Activated B cell treated with CpG ODN at 0.5 μM for 24 hours (primary cell): Measurements from ENCODE around the gene EPB41. TPM values are rescaled to one million over a fixed set of nuclear protein-coding genes. Genes with fewer than 3 reads are reported as not detected.

Source experiments
- ATAC-seq: fragments of 200-7000 bp; cut with Tn5 transposase; one replicate; pipeline ENCODE4 v1.10.0; 2021; ENCODE audit warnings: low read depth, mild to moderate bottlenecking, moderate library complexity
- CTCF ChIA-PET: fragments of 350-600 bp; sonication (Branson Sonifier 250); formaldehyde crosslinking; loops from one replicate; lab custom pipeline; 2021; ENCODE audit warnings: antibody characterized with exemption; lab: Charles Lee
- POLR2A ChIA-PET: fragments of 350-600 bp; sonication (Branson Sonifier 250); formaldehyde crosslinking; loops from one replicate; lab custom pipeline; 2021; ENCODE audit warnings: antibody characterized with exemption; lab: Charles Lee
- DNase-seq: peaks from one replicate; pipeline ENCODE4 v3.0.0; 2022
- H3K27ac Mint-ChIP-seq: one replicate; pipeline ENCODE4 v1.8.0; 2020; ENCODE audit warnings: mixed read lengths
- H3K27me3 Mint-ChIP-seq: one replicate; pipeline ENCODE4 v1.8.0; 2021; ENCODE audit warnings: mixed read lengths
- H3K36me3 Mint-ChIP-seq: one replicate; pipeline ENCODE4 v1.8.0; 2021; ENCODE audit warnings: low read depth, mixed read lengths
- H3K4me1 Mint-ChIP-seq: one replicate; pipeline ENCODE4 v1.8.0; 2021; ENCODE audit warnings: mixed read lengths
- H3K4me3 Mint-ChIP-seq: one replicate; pipeline ENCODE4 v1.8.0; 2020; ENCODE audit warnings: mild to moderate bottlenecking, mixed read lengths
- H3K9me3 Mint-ChIP-seq: one replicate; pipeline ENCODE4 v1.8.0; 2020; ENCODE audit warnings: mixed read lengths
- CTCF ChIP-seq: fragments of 200-600 bp; IDR thresholded peaks from one replicate; pipeline ENCODE4 v1.8.0; 2022; ENCODE audit warnings: antibody characterized with exemption, mild to moderate bottlenecking
- intact Hi-C: fragments of 100-400 bp; cut with micrococcal nuclease; formaldehyde crosslinking; loops from one replicate; pipeline ENCODE4 v1.15.1; 2024
- total RNA-seq: library from RNA; stranded (reverse); gene quantifications from 2 replicates; pipeline ENCODE4 v1.2.3, GENCODE V29; 2022

EPB41 gene
- total RNA-seq, 1 donor from 2014 or later, result 73.8 TPM

- TF ChIP-seq CTCF, result no peak
- ChIA-PET POLR2A (interaction anchor here (0.9 to 2.0 kb wide), 6 partner anchors 10 to 279 kb away, joined by 3 to 17 read pairs (median 5); partner anchors contain the start of genes EPB41 and RNU11), CTCF (interaction anchor here (1.2 kb wide), 1 partner anchor 106 kb away, joined by 3 read pairs; no protein-coding TSS in a partner anchor)
- Mint-ChIP-seq H3K4me3 (peak overlapping the region; percentile 74), H3K27me3 (no peaks in the 10 kb centered on the region), H3K27ac (peak overlapping the region; percentile 80), H3K36me3 (no peaks in the 10 kb centered on the region), H3K9me3 (no peaks in the 10 kb centered on the region), H3K4me1 (peaks cover 71% of the 10 kb centered on the region)
- ATAC-seq (peak; percentile 62), DNase-seq (no peak)
- intact Hi-C loops, result loop anchor here (1.0 to 5.0 kb wide), 4 partner anchors 13 to 680 kb away; partner anchors contain the start of gene EPB41
Measured at GRCh38 chr1:28927648-28928313, 13.4 kb downstream of the EPB41 start.

- H3K36me3 Mint-ChIP-seq, result no peaks in the 10 kb centered on the region
- no peaks in the 10 kb centered on the region for H3K27me3 Mint-ChIP-seq
- ChIA-PET CTCF (no interaction called here), POLR2A (interaction anchor here (0.9 to 2.0 kb wide), 4 partner anchors 11 to 280 kb away, joined by 3 to 17 read pairs (median 7); partner anchors contain the start of genes EPB41 and RNU11)
- H3K9me3 Mint-ChIP-seq, result no peaks in the 10 kb centered on the region
- no peak for DNase-seq
- H3K4me1 Mint-ChIP-seq, result peaks cover 76% of the 10 kb centered on the region
- ATAC-seq, result no peak
- peak overlapping the region; percentile 74 for H3K4me3 Mint-ChIP-seq
- TF ChIP-seq CTCF, result no peak
- H3K27ac Mint-ChIP-seq, result peak overlapping the region; percentile 80
- intact Hi-C loops, result loop anchor here (5.0 kb wide), 2 partner anchors 59 to 681 kb away; no protein-coding TSS in a partner anchor
Measured at GRCh38 chr1:28928314-28928941, 14.1 kb downstream of the EPB41 start.

GRCh38 chr1:28933277-28933676 is 18.9 kb downstream of the EPB41 start:
- H3K27me3 Mint-ChIP-seq, result no peaks in the 10 kb centered on the region
- H3K9me3 Mint-ChIP-seq, result no peaks in the 10 kb centered on the region
- DNase-seq (no peak), ATAC-seq (no peak)
- CTCF ChIA-PET, result no interaction called here
- H3K36me3 Mint-ChIP-seq, result peaks cover 2% of the 10 kb centered on the region
- H3K27ac Mint-ChIP-seq, result peak overlapping the region; percentile 15
- TF ChIP-seq CTCF, result no peak
- intact Hi-C loops, result no loop called here
- H3K4me1 Mint-ChIP-seq, result peaks cover 69% of the 10 kb centered on the region
- H3K4me3 Mint-ChIP-seq, result no peak overlapping the region
- POLR2A ChIA-PET, result no interaction called here

GRCh38 chr1:28933918-28934317 is 19.5 kb downstream of the EPB41 start:
- Mint-ChIP-seq H3K9me3 (no peaks in the 10 kb centered on the region), H3K4me3 (no peak overlapping the region), H3K27ac (peak overlapping the region; percentile 72), H3K27me3 (no peaks in the 10 kb centered on the region), H3K36me3 (peaks cover 2% of the 10 kb centered on the region), H3K4me1 (peaks cover 66% of the 10 kb centered on the region)
- TF ChIP-seq CTCF, result no peak
- no peak for DNase-seq
- ChIA-PET CTCF (interaction anchor here (0.6 kb wide), 1 partner anchor 53 kb away, joined by 3 read pairs; no protein-coding TSS in a partner anchor), POLR2A (no interaction called here)
- ATAC-seq, result no peak
- intact Hi-C loops, result loop anchor here (2.0 kb wide), 1 partner anchor 27 kb away; no protein-coding TSS in a partner anchor

- Mint-ChIP-seq H3K27ac (peak overlapping the region; percentile 72), H3K9me3 (no peaks in the 10 kb centered on the region), H3K4me1 (peaks cover 66% of the 10 kb centered on the region), H3K4me3 (no peak overlapping the region), H3K36me3 (peaks cover 2% of the 10 kb centered on the region), H3K27me3 (no peaks in the 10 kb centered on the region)
- intact Hi-C loops, result loop anchor here (2.0 kb wide), 1 partner anchor 26 kb away; no protein-coding TSS in a partner anchor
- DNase-seq, result no peak
- TF ChIP-seq CTCF, result no peak
- ChIA-PET POLR2A (no interaction called here), CTCF (interaction anchor here (0.6 kb wide), 1 partner anchor 52 kb away, joined by 3 read pairs; no protein-coding TSS in a partner anchor)
- no peak for ATAC-seq
Measured at GRCh38 chr1:28934676-28935075, 20.3 kb downstream of the EPB41 start.
